ENCODE data around the gene AMOTL2. TPM values are rescaled to one million over a fixed set of nuclear protein-coding genes. Genes with fewer than 3 reads are reported as not detected.
A peak's percentile ranks its signal among the peaks of the same experiment; 100 is the strongest.

AMOTL2 gene
- polyA plus RNA-seq, 1 donor, result 38.9 TPM

GRCh38 chr3:134378818-134379217 is 4.6 kb upstream of the AMOTL2 start:
- no peak for DNase-seq (ENCODE audit: low read depth)

- no peak for DNase-seq (ENCODE audit: low read depth)
Observed at GRCh38 chr3:134378384-134378783, 4.1 kb upstream of the AMOTL2 start.

- no peak for DNase-seq (ENCODE audit: low read depth)
Observed at GRCh38 chr3:134377896-134378295, 3.6 kb upstream of the AMOTL2 start.

- no peak for DNase-seq (ENCODE audit: low read depth)
Observed at GRCh38 chr3:134376786-134377426, 2.7 kb upstream of the AMOTL2 start.

- no peak for DNase-seq (ENCODE audit: low read depth)
Observed at GRCh38 chr3:134376385-134376765, 2.1 kb upstream of the AMOTL2 start.

- no peak for DNase-seq (ENCODE audit: low read depth)
Observed at GRCh38 chr3:134375582-134376384, 1.5 kb upstream of the AMOTL2 start.

- DNase-seq (ENCODE audit: low read depth), result no peak
Observed at GRCh38 chr3:134374791-134375581, 739 bp upstream of the AMOTL2 start.

- DNase-seq (ENCODE audit: low read depth), result peak; percentile 78
Observed at GRCh38 chr3:134373271-134374104, 759 bp downstream of the AMOTL2 start.

- no peak for DNase-seq (ENCODE audit: low read depth)
Observed at GRCh38 chr3:134372396-134373270, 1.6 kb downstream of the AMOTL2 start.

- DNase-seq (ENCODE audit: low read depth), result no peak
Observed at GRCh38 chr3:134371542-134372324, 2.5 kb downstream of the AMOTL2 start.

GRCh38 chr3:134370611-134371531 is 3.4 kb downstream of the AMOTL2 start:
- no peak for DNase-seq (ENCODE audit: low read depth)

GRCh38 chr3:134369861-134370596 is 4.2 kb downstream of the AMOTL2 start:
- DNase-seq (ENCODE audit: low read depth), result no peak

GRCh38 chr3:134369231-134369741 is 5.0 kb downstream of the AMOTL2 start:
- DNase-seq (ENCODE audit: low read depth), result no peak

- DNase-seq (ENCODE audit: low read depth), result no peak
Observed at GRCh38 chr3:134368751-134369105, 5.5 kb downstream of the AMOTL2 start.

GRCh38 chr3:134367869-134368750 is 6.1 kb downstream of the AMOTL2 start:
- no peak for DNase-seq (ENCODE audit: low read depth)

GRCh38 chr3:134366928-134367811 is 7.1 kb downstream of the AMOTL2 start:
- no peak for DNase-seq (ENCODE audit: low read depth)
